HK-2 (cell line): ENCODE measurements around the gene PNMA8B.

Experiments
- DNase-seq: peaks from one replicate; pipeline ENCODE4 v3.0.0-alpha.2; 2018; ENCODE audit not compliant: unreplicated experiment

PNMA8B gene

GRCh38 chr19:46454244-46454643 lies 41.4 kb downstream of the PNMA8B start:
- no peak for DNase-seq

DNA sequence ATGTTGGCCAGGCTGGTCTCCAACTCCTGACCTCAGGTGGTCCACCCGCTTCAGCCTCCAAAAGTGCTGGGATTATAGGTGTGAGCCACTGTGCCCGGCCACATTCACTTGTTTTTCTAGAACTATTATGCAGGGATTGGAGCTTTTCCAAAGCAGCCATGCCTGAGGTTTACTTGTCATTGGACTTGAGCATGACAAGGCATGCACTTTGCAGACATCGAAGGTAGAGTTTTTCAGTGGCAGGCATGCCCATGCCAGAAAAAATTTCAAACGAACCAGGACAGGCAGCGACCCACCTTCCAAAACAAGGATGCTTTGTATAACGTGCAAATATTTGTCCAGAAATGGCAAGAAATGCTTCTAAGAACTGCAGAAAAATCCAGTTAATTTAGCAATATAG lies 42.0 kb downstream of the PNMA8B start:
- DNase-seq, result no peak

- DNase-seq, result no peak
These were observed 43.5 kb downstream of the PNMA8B start for GRCh38 chr19:46452186-46452585.

DNA sequence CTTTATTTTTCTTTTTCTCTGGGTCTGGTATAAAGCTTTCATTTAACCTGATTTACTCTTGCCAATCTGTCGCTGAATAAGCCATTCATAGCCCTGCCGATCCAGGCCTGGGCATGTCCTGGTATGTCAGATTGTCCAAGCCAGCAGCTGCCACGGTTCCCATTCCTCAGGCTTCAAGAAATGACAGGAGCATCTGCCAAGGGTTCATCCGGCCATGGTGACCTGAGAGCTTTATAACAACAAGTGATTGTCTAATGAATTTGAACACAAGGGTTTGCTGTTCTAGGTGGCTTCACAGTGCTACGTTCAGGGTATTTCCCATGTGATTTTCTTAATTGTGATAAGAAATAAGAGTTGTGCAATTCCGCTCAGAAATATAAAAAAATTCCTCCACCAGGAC lies 44.3 kb downstream of the PNMA8B start:
- no peak for DNase-seq

GRCh38 chr19:46450737-46451136 lies 44.9 kb downstream of the PNMA8B start:
- no peak for DNase-seq

GRCh38 chr19:46449228-46449627 lies 46.4 kb downstream of the PNMA8B start:
- DNase-seq, result no peak

- DNase-seq, result no peak
These were observed 47.1 kb downstream of the PNMA8B start for GRCh38 chr19:46448601-46449000.

DNA sequence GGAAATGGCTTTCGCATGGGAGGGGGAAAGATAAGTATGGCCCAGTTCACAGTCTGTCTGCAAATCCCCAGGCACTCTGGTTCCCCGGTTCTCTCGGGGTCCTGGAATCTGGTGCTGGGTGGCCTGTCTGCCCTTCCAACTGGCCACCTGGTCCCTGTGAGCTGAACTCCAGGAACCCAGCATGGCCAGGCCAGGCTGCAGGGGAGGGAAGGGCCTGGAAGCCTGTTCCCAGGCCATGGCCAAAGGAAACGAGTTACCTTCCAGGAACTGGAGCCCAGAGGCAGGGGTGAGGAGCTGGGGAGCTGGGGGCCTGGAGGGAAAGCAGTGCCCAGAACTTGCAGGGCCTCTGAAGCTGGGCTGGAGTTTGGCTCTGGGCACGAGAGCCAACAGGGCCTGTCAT lies 47.8 kb downstream of the PNMA8B start:
- DNase-seq, result no peak

DNA sequence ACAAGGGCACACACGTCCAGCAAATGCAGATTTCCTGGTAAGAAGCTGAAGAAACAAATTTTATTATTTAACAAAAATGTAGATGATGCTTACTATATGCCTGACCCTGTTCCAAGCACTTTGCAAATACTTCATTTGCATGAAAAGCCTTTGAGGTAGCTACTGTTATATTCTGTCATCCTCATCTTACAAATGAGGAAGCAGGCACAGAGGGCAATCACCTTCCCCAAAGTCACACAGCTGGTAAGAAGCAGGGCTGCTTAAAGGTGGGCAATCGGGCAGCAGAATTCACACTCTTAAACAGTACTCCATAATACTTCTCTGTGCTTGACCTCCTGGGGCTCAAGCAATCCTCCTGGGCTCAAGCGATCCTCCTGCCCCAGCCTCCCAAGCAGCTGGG lies 48.7 kb downstream of the PNMA8B start:
- DNase-seq, result no peak

GRCh38 chr19:46446021-46446420 lies 49.6 kb downstream of the PNMA8B start:
- no peak for DNase-seq

GRCh38 chr19:46442808-46443450 lies 52.7 kb downstream of the PNMA8B start:
- DNase-seq, result no peak

DNA sequence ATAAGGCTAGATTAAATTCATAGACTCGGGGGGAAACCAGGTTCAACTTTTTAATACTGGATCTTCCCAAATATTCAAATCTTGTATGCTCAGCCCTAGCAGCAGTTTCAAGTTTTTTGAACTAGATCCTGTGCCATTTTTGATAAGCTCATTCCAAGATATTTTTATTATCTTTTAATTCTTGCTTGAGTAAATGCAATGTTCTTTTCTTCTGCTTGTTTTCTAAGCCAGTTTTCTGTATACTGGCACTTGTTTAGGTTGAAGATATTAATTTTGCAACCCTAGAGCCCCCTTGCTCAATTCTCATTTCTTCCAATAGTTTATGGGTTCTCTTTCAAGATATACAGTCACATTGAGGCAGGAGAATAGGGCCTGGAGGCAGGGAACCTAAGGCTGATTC lies 53.8 kb downstream of the PNMA8B start:
- DNase-seq, result no peak
